ENCODE results near the gene FANCM.
"Not testable (repeated sequence)": the region's sequence is repeated elsewhere in the genome, so short reads cannot be mapped to it uniquely, and the experiment has no call there.

The FANCM gene

DNA sequence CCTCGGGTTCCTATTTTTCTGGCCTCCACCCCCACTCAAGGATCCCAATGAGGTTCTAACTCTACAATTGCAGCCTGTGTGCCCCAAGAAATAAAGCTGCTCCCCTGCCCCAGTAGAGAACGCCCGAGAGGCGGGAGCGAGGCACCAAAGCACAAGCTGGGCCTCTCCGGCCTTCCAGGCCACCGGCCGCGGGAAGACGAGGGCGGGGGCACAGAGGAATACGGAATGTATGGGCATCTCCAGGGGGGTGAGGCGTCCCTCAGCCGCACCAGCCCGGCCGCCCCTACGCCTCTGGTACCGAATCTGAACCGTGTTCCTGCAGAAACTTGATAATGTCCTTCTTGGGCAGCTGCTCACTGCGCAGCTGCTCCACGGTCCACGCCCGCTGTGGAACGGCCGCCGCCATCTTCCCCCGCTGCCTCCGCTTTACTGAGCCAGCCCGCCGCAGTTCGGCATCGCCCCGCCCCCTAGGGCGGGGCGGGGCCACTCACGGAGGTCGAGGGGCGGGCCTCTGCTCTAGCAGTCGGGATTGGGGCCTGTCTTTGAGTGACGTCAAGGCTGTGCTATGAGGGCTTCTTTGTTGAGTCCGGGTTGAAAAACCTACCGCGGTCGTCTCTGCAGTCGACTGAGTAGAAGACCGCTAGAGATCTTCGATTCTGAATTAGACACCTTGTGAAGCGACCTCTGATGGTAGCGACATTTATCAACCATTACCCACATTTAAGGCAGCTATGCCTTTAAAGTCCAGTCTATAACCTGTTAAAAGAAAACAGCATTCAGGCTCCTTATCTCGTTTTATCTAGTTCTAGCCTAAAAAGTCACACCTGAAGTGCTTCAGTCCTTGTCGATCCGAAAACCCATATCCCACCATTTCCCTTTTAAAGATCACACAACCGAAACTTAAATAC is 1.4 kb upstream of the FANCM start, which contains the start of gene FKBP3:
Gene FKBP3, minus strand, starts transcription at position 431 of the 908 bp plus-strand sequence. Its CDS starts 25 bp downstream, at position 406.
- Histone ChIP-seq H3K36me3 (peaks cover 6% of the 10 kb centered on the region), H3K9me3 (ENCODE audit: severe bottlenecking) (no peaks in the 10 kb centered on the region), H3K4me3 (ENCODE audit: low read depth, low read length) (peak within 1 kb of the TSS; percentile 86), H3K27me3 (ENCODE audit: insufficient read depth, low read depth, severe bottlenecking) (no peaks in the 10 kb centered on the region), H3K27ac (peak within 1 kb of the TSS; percentile 91)
- TF ChIP-seq, protein P1, sequence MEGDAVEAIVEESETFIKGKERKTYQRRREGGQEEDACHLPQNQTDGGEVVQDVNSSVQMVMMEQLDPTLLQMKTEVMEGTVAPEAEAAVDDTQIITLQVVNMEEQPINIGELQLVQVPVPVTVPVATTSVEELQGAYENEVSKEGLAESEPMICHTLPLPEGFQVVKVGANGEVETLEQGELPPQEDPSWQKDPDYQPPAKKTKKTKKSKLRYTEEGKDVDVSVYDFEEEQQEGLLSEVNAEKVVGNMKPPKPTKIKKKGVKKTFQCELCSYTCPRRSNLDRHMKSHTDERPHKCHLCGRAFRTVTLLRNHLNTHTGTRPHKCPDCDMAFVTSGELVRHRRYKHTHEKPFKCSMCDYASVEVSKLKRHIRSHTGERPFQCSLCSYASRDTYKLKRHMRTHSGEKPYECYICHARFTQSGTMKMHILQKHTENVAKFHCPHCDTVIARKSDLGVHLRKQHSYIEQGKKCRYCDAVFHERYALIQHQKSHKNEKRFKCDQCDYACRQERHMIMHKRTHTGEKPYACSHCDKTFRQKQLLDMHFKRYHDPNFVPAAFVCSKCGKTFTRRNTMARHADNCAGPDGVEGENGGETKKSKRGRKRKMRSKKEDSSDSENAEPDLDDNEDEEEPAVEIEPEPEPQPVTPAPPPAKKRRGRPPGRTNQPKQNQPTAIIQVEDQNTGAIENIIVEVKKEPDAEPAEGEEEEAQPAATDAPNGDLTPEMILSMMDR (IDR thresholded peaks at IDR 0.05; ENCODE audit: low read depth, low read length) = peak; percentile 36; the same call in 1 of the 2 replicates
- DNase-seq = peak; percentile 98

DNA sequence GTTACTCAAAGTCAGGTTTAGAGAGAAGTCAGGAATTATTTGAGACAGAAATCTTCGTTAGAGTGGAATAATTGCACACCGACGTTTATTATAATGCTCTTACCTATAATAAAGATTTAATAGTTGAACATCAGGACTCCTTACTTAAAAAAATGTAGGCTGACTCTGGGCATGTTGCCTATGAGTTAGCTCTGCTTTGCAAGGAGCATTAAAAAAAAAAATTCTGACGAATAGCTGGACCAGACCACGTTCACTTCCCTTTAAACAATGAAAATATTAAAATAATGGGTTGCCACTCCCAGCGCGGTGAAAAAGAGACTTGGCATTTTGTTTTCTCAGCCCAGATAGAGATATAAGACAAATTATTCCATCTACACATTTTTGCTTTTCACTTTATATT is 574 bp upstream of the FANCM start:
- DNase-seq = no peak
- TF ChIP-seq, protein P1 (IDR thresholded peaks at IDR 0.05; ENCODE audit: low read depth, low read length) = no peak
- peak overlapping the region; percentile 86 for H3K4me3 ChIP-seq (ENCODE audit: low read depth, low read length)
- no peaks in the 10 kb centered on the region for H3K9me3 ChIP-seq (ENCODE audit: severe bottlenecking)
- peak overlapping the region; percentile 65 for H3K27ac ChIP-seq
- no peaks in the 10 kb centered on the region; the same call in 1 of the 2 replicates for H3K36me3 ChIP-seq
- H3K27me3 ChIP-seq (ENCODE audit: insufficient read depth, low read depth, severe bottlenecking) = no peaks in the 10 kb centered on the region

DNA sequence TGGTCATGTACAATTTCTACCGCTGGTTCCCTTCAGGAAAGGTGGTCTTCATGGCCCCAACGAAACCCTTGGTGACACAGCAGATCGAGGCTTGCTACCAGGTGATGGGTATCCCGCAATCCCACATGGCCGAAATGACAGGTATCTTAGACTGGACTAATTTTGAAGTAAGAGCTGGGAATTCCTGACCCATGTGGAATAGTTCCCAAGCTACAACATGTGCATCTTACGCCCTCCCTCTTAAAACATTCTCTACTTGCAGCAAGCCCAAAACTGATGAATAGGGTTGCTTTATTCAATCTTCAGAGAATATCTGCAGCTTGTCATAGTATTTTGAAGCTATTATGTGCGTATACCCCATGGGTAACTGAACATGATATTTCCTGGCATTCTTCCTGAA is 669 bp downstream of the FANCM start:
- Histone ChIP-seq H3K36me3 (no peaks in the 10 kb centered on the region; the same call in 1 of the 2 replicates), H3K27me3 (ENCODE audit: insufficient read depth, low read depth, severe bottlenecking) (no peaks in the 10 kb centered on the region), H3K4me3 (ENCODE audit: low read depth, low read length) (peak overlapping the region; percentile 86), H3K9me3 (ENCODE audit: severe bottlenecking) (no peaks in the 10 kb centered on the region), H3K27ac (peak overlapping the region; percentile 74)
- TF ChIP-seq, protein P1 (IDR thresholded peaks at IDR 0.05; ENCODE audit: low read depth, low read length) = no peak
- no peak for DNase-seq

DNA sequence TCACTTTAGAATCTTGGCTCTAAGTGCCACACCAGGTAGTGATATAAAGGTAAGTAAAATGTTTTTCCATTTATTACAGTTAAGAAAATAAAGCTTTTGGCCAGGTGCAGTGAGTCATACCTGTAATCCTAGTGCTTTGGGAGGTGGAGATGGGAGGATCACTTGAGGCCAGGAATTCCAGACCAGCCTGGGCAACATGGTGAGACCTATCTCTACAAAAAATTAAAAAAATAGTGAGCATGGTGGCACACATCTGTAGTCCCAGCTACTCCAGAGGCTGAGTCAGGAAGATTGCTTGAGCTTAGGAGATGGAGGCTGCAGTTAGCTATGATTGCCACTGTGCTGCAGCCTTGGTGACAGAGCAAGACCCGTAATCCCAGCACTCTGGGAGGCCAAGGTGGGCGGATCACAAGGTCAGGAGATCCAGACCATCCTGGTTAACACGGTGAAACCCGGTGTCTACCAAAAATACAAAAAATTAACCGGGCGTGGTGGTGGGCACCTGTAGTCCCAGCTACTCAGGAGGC is 5.0 kb downstream of the FANCM start:
- Histone ChIP-seq H3K36me3 (peaks cover 3% of the 10 kb centered on the region; the same call in 1 of the 2 replicates), H3K4me3 (ENCODE audit: low read depth, low read length) (no peak overlapping the region), H3K27ac (no peak overlapping the region), H3K27me3 (ENCODE audit: insufficient read depth, low read depth, severe bottlenecking) (no peaks in the 10 kb centered on the region), H3K9me3 (ENCODE audit: severe bottlenecking) (no peaks in the 10 kb centered on the region)
- TF ChIP-seq, protein P1 (IDR thresholded peaks at IDR 0.05; ENCODE audit: low read depth, low read length) = no peak
- DNase-seq = no peak

DNA sequence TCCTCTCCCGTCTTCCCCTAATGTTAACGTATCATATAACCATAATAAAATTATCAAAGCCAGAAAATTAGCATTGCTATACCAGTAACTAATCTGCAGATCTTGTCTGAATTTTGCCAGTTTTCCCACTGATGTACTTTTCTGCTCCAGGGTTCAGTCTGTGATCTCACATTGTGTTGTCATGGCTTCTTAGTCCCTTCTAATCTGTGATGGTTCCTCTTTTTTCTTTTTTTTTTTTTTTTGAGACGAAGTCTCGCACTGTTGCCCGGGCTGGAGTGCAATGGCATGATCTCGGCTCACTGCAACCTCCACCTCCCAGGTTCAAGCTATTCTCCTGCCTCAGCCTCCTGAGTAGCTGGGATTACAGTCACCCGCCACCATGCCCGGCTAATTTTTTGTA is 6.4 kb downstream of the FANCM start:
- not testable (repeated sequence) for H3K4me3 ChIP-seq (ENCODE audit: low read depth, low read length); H3K9me3 ChIP-seq (ENCODE audit: severe bottlenecking); DNase-seq; H3K27me3 ChIP-seq (ENCODE audit: insufficient read depth, low read depth, severe bottlenecking); H3K36me3 ChIP-seq; H3K27ac ChIP-seq

DNA sequence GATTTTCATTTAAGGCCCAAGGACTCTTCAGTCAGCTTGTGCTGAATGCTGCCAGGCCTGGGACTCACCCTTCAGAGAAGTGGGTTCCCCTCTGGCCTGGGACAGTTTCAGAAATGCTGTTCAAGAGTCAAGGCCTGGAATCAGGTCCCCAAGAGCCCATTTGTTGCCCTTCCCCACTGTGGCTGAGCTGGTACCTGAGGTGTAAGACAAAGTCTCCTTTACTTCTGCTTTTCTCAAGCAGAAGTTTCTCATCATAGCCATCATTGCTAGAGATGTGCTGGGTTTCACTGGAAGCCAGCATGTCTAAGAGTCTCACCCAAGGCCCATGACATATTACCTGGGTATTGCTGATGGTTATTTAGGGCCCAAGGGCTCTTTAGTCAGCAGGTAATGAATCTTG is 8.9 kb downstream of the FANCM start:
- no peaks in the 10 kb centered on the region for H3K9me3 ChIP-seq (ENCODE audit: severe bottlenecking)
- no peak overlapping the region for H3K4me3 ChIP-seq (ENCODE audit: low read depth, low read length)
- TF ChIP-seq, protein P1 (IDR thresholded peaks at IDR 0.05; ENCODE audit: low read depth, low read length) = no peak
- no peak overlapping the region for H3K27ac ChIP-seq
- no peaks in the 10 kb centered on the region for H3K27me3 ChIP-seq (ENCODE audit: insufficient read depth, low read depth, severe bottlenecking)
- DNase-seq = no peak
- H3K36me3 ChIP-seq = peaks cover 5% of the 10 kb centered on the region
